ENCODE measurements around the gene PRPF8. TPM values are rescaled to one million over a fixed set of nuclear protein-coding genes. Genes with fewer than 3 reads are reported as not detected.

The PRPF8 gene
- total and polyA plus RNA-seq, 10 of the 15 experiments (the other 5 are each of a cell fraction or from before 2014, with no cell fraction given), result 77.2 to 337 (median 162) TPM

DNA sequence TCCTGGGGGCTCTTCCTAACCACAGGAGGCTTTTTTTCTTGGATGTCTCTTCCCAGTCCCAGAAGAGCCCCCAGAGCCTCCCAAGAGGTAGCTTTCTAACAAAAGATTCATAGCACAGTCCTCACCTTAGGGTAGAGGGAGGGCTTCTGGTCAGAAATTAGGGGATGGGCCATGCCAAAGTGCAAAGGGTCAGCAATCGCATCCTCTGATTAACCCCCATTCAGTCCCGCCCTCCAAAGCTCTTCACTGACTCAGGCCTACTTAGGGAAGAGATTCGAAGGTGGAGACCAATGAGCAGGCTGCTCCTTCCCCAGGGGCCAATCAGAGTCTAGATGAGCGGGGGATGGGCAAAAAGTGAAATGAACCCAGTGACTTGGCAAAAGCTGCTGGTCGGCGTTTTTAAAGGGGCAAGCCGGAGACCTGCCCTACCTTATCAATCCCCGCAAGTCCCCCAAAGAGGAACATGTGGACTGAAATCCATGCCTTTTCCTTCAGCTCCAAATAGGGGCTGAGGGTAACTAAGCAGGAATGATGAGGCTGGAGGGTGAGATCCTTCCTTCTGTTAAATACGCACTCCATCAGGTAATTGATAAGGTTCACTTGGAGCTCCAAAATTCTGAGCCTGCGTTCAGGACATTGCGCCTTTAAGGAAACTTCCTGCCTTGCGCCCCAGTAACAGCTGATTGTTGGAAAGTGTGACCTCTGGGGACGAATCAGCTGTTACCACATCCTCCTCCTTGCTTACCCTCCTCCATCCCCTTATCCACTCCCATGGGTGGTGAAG lies 32.4 kb upstream of the PRPF8 start (continued):
- TF ChIP-seq, protein P1, sequence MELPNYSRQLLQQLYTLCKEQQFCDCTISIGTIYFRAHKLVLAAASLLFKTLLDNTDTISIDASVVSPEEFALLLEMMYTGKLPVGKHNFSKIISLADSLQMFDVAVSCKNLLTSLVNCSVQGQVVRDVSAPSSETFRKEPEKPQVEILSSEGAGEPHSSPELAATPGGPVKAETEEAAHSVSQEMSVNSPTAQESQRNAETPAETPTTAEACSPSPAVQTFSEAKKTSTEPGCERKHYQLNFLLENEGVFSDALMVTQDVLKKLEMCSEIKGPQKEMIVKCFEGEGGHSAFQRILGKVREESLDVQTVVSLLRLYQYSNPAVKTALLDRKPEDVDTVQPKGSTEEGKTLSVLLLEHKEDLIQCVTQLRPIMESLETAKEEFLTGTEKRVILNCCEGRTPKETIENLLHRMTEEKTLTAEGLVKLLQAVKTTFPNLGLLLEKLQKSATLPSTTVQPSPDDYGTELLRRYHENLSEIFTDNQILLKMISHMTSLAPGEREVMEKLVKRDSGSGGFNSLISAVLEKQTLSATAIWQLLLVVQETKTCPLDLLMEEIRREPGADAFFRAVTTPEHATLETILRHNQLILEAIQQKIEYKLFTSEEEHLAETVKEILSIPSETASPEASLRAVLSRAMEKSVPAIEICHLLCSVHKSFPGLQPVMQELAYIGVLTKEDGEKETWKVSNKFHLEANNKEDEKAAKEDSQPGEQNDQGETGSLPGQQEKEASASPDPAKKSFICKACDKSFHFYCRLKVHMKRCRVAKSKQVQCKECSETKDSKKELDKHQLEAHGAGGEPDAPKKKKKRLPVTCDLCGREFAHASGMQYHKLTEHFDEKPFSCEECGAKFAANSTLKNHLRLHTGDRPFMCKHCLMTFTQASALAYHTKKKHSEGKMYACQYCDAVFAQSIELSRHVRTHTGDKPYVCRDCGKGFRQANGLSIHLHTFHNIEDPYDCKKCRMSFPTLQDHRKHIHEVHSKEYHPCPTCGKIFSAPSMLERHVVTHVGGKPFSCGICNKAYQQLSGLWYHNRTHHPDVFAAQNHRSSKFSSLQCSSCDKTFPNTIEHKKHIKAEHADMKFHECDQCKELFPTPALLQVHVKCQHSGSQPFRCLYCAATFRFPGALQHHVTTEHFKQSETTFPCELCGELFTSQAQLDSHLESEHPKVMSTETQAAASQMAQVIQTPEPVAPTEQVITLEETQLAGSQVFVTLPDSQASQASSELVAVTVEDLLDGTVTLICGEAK (IDR thresholded peaks at IDR 0.05; ENCODE audit: borderline replicate concordance), result peak; percentile 45; the same call in 1 of the 2 replicates
- TF ChIP-seq NFYA (IDR thresholded peaks at IDR 0.05; ENCODE audit: borderline replicate concordance, low read depth, low read length) (peak; percentile 20; the same call in 1 of the 2 replicates), NFYB (IDR thresholded peaks at IDR 0.05; ENCODE audit: insufficient read depth, low read depth, low read length) (peak; percentile 92), RCOR1 (conservative IDR thresholded peaks at IDR 0.05; ENCODE audit: low read depth, low read length) (no peak), PML (IDR thresholded peaks at IDR 0.05; ENCODE audit: low read length) (peak; percentile 82), HDAC6 (IDR thresholded peaks at IDR 0.05; ENCODE audit: unreplicated experiment) (no peak), RB1 (IDR thresholded peaks at IDR 0.05; ENCODE audit: borderline replicate concordance) (no peak)
- TF ChIP-seq, protein P2, sequence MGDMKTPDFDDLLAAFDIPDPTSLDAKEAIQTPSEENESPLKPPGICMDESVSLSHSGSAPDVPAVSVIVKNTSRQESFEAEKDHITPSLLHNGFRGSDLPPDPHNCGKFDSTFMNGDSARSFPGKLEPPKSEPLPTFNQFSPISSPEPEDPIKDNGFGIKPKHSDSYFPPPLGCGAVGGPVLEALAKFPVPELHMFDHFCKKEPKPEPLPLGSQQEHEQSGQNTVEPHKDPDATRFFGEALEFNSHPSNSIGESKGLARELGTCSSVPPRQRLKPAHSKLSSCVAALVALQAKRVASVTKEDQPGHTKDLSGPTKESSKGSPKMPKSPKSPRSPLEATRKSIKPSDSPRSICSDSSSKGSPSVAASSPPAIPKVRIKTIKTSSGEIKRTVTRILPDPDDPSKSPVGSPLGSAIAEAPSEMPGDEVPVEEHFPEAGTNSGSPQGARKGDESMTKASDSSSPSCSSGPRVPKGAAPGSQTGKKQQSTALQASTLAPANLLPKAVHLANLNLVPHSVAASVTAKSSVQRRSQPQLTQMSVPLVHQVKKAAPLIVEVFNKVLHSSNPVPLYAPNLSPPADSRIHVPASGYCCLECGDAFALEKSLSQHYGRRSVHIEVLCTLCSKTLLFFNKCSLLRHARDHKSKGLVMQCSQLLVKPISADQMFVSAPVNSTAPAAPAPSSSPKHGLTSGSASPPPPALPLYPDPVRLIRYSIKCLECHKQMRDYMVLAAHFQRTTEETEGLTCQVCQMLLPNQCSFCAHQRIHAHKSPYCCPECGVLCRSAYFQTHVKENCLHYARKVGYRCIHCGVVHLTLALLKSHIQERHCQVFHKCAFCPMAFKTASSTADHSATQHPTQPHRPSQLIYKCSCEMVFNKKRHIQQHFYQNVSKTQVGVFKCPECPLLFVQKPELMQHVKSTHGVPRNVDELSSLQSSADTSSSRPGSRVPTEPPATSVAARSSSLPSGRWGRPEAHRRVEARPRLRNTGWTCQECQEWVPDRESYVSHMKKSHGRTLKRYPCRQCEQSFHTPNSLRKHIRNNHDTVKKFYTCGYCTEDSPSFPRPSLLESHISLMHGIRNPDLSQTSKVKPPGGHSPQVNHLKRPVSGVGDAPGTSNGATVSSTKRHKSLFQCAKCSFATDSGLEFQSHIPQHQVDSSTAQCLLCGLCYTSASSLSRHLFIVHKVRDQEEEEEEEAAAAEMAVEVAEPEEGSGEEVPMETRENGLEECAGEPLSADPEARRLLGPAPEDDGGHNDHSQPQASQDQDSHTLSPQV (IDR thresholded peaks at IDR 0.05), result no peak
- TF ChIP-seq, protein P3, sequence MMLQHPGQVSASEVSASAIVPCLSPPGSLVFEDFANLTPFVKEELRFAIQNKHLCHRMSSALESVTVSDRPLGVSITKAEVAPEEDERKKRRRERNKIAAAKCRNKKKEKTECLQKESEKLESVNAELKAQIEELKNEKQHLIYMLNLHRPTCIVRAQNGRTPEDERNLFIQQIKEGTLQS (IDR thresholded peaks at IDR 0.05; ENCODE audit: borderline replicate concordance, extremely low read depth, low read depth, low read length), result no peak
- TF ChIP-seq, protein P4, sequence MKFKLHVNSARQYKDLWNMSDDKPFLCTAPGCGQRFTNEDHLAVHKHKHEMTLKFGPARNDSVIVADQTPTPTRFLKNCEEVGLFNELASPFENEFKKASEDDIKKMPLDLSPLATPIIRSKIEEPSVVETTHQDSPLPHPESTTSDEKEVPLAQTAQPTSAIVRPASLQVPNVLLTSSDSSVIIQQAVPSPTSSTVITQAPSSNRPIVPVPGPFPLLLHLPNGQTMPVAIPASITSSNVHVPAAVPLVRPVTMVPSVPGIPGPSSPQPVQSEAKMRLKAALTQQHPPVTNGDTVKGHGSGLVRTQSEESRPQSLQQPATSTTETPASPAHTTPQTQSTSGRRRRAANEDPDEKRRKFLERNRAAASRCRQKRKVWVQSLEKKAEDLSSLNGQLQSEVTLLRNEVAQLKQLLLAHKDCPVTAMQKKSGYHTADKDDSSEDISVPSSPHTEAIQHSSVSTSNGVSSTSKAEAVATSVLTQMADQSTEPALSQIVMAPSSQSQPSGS (IDR thresholded peaks at IDR 0.05; ENCODE audit: low read length), result no peak
- TF ChIP-seq, protein P5, sequence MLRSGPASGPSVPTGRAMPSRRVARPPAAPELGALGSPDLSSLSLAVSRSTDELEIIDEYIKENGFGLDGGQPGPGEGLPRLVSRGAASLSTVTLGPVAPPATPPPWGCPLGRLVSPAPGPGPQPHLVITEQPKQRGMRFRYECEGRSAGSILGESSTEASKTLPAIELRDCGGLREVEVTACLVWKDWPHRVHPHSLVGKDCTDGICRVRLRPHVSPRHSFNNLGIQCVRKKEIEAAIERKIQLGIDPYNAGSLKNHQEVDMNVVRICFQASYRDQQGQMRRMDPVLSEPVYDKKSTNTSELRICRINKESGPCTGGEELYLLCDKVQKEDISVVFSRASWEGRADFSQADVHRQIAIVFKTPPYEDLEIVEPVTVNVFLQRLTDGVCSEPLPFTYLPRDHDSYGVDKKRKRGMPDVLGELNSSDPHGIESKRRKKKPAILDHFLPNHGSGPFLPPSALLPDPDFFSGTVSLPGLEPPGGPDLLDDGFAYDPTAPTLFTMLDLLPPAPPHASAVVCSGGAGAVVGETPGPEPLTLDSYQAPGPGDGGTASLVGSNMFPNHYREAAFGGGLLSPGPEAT (IDR thresholded peaks at IDR 0.05; ENCODE audit: low read depth), result peak; percentile 96
- TF ChIP-seq, protein P6, sequence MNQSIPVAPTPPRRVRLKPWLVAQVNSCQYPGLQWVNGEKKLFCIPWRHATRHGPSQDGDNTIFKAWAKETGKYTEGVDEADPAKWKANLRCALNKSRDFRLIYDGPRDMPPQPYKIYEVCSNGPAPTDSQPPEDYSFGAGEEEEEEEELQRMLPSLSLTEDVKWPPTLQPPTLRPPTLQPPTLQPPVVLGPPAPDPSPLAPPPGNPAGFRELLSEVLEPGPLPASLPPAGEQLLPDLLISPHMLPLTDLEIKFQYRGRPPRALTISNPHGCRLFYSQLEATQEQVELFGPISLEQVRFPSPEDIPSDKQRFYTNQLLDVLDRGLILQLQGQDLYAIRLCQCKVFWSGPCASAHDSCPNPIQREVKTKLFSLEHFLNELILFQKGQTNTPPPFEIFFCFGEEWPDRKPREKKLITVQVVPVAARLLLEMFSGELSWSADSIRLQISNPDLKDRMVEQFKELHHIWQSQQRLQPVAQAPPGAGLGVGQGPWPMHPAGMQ (IDR thresholded peaks at IDR 0.05; ENCODE audit: borderline replicate concordance), result no peak
